K562 (cell line): ENCODE results near the gene RPUSD1.

ENCODE experiments used
- FUS ChIP-seq: fragments of 200-400 bp; formaldehyde crosslinking; optimal IDR thresholded peaks from 2 replicates; pipeline ENCODE3; 2017; ENCODE audit warnings: low read depth, low read length
- NEUROD1 ChIP-seq: fragments of 150-350 bp; IDR thresholded peaks from 2 replicates; pipeline ENCODE4 v1.6.1; 2014; ENCODE audit warnings: borderline replicate concordance, low read length, low read depth; ENCODE audit not compliant: partially characterized antibody
- RBM14 ChIP-seq: fragments of 200-400 bp; formaldehyde crosslinking; IDR thresholded peaks from 2 replicates; pipeline ENCODE4 v1.6.1; 2018; ENCODE audit warnings: low read depth, mild to moderate bottlenecking, low read length, moderate library complexity, borderline replicate concordance; ENCODE audit not compliant: insufficient read depth
- SMARCA5 ChIP-seq: fragments of 450-650 bp; IDR thresholded peaks from 2 replicates; pipeline ENCODE4 v1.6.1; 2016
- U2AF1 ChIP-seq: fragments of 200-400 bp; formaldehyde crosslinking; optimal IDR thresholded peaks from 2 replicates; pipeline ENCODE3; 2017; ENCODE audit warnings: mild to moderate bottlenecking, low read depth, low read length, moderate library complexity
- ZBTB7A ChIP-seq: IDR thresholded peaks from 2 replicates; pipeline ENCODE4 v1.6.1; 2011; ENCODE audit warnings: low read depth, mild to moderate bottlenecking, low read length, moderate library complexity, borderline replicate concordance; ENCODE audit not compliant: control insufficient read depth
- ZNF431 ChIP-seq: sonication (generic); formaldehyde crosslinking; IDR thresholded peaks from 2 replicates; pipeline ENCODE4 v1.8.0; 2022; ENCODE audit warnings: mild to moderate bottlenecking, missing genetic modification reagents
- ZNF764 ChIP-seq: fragments of 250-450 bp; sonication (Bioruptor Pico); IDR thresholded peaks from 2 replicates; pipeline ENCODE4 v1.4.0; 2020; ENCODE audit warnings: low read depth, mild to moderate bottlenecking, moderate library complexity
- TF ChIP-seq, protein P1 (sequence below), 3 experiments: IDR thresholded peaks in 2 of 3; conservative IDR thresholded peaks in 1 of 3; 2 replicates each; pipeline ENCODE4 v1.5.1; 2011 to 2012; ENCODE audit warnings: low read length in 3 of 3, mild to moderate bottlenecking in 3 of 3, control low read depth in 2 of 3, improper control_type of control experiment in 1 of 3, inconsistent platforms in 1 of 3, low read depth in 1 of 3, mixed read lengths in 1 of 3, moderate library complexity in 1 of 3; ENCODE audit not compliant: insufficient read depth in 2 of 3
- TF ChIP-seq, protein P2 (sequence below), 2 experiments: IDR thresholded peaks; 2 replicates each; pipeline ENCODE4 v1.6.1; 2011; ENCODE audit warnings: borderline replicate concordance in 1 of 2, control low read depth in 1 of 2, low read depth in 1 of 2, low read length in 1 of 2, mild to moderate bottlenecking in 1 of 2, mixed read lengths in 1 of 2, moderate library complexity in 1 of 2; ENCODE audit not compliant: insufficient read depth in 1 of 2, insufficient read length in 1 of 2, poor library complexity in 1 of 2, severe bottlenecking in 1 of 2; ENCODE audit errors: extremely low read depth in 1 of 2

DNA sequence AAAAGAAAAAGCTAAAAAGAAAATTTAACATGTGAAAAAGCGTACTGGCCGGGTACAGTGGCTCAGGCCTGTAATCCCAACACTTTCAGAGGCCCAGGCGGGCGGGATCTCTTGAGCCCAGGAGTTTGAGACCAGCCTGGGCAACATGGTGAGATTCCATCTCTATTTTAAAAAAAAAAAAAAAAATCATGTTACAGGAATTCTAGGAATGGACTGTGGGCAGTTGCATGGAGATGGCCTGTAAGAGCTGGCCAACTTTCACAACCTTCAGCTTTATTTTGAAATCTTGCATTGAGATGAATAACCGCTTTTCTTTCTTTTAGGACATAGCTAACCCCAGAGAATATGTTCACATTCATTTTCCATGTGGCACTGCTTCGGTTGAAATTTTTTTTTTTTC is 39.2 kb downstream of the RPUSD1 start:
- TF ChIP-seq ZNF764 (no peak), SMARCA5 (no peak), RBM14 (no peak), ZBTB7A (no peak), NEUROD1 (no peak), FUS (no peak), U2AF1 (no peak), ZNF431 (CRISPR knock-in tag) (no peak)
- TF ChIP-seq, protein P1, sequence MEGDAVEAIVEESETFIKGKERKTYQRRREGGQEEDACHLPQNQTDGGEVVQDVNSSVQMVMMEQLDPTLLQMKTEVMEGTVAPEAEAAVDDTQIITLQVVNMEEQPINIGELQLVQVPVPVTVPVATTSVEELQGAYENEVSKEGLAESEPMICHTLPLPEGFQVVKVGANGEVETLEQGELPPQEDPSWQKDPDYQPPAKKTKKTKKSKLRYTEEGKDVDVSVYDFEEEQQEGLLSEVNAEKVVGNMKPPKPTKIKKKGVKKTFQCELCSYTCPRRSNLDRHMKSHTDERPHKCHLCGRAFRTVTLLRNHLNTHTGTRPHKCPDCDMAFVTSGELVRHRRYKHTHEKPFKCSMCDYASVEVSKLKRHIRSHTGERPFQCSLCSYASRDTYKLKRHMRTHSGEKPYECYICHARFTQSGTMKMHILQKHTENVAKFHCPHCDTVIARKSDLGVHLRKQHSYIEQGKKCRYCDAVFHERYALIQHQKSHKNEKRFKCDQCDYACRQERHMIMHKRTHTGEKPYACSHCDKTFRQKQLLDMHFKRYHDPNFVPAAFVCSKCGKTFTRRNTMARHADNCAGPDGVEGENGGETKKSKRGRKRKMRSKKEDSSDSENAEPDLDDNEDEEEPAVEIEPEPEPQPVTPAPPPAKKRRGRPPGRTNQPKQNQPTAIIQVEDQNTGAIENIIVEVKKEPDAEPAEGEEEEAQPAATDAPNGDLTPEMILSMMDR (IDR thresholded peaks at IDR 0.05 in 2 of 3, conservative IDR thresholded peaks at IDR 0.05 in 1 of 3; ENCODE audit: insufficient read depth in 2 of 3, low read depth in 1 of 3, low read length in 3 of 3) = no peak
- TF ChIP-seq, protein P2, sequence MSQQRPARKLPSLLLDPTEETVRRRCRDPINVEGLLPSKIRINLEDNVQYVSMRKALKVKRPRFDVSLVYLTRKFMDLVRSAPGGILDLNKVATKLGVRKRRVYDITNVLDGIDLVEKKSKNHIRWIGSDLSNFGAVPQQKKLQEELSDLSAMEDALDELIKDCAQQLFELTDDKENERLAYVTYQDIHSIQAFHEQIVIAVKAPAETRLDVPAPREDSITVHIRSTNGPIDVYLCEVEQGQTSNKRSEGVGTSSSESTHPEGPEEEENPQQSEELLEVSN (IDR thresholded peaks at IDR 0.05; ENCODE audit: borderline replicate concordance in 1 of 2, extremely low read depth in 1 of 2, insufficient read depth in 1 of 2, insufficient read length in 1 of 2, low read depth in 1 of 2, low read length in 1 of 2, poor library complexity in 1 of 2, severe bottlenecking in 1 of 2) = no peak
